Sciatic nerve (tissue), 2 donors: Measurements from ENCODE around the gene POLR2J. TPM values are rescaled to one million over a fixed set of nuclear protein-coding genes. Genes with fewer than 3 reads are reported as not detected.
"Not testable (repeated sequence)": the region's sequence is repeated elsewhere in the genome, so short reads cannot be mapped to it uniquely, and the experiment has no call there.

Source experiments
- ATAC-seq: fragments of 200-7000 bp; cut with Tn5 transposase; one replicate; pipeline ENCODE4 v1.9.1; 2020; ENCODE audit warnings: mild to moderate bottlenecking, moderate library complexity
- DNase-seq: peaks from one replicate; pipeline ENCODE4 v3.0.0-alpha.2; 2020; ENCODE audit warnings: low spot score
- intact Hi-C: fragments of 100-400 bp; cut with DNase I; formaldehyde crosslinking; loops from one replicate; pipeline ENCODE4 v1.14.2; 2022
- total RNA-seq: library from RNA; stranded (reverse); fragmentation: NEBNext Ultra II Directional; extraction: Animal tissue kit (Norgen Biotek cat#: 25700); gene quantifications from one replicate; pipeline ENCODE4 v1.2.1, GENCODE V29; 2021
- donor health status: DM: no; HTN: no; CAD: no.
- donor health status: DM: no; HTN: no; CAD: no.

The POLR2J gene
- total RNA-seq, 1 donor from 2014 or later, result 31.6 TPM

GRCh38 chr7:102498321-102498720 is 19.6 kb upstream of the POLR2J start:
- ATAC-seq, DNase-seq, intact Hi-C loops: not testable (repeated sequence)

- ATAC-seq, intact Hi-C loops, DNase-seq: not testable (repeated sequence)
These were observed 18.6 kb upstream of the POLR2J start for GRCh38 chr7:102497308-102497707.

DNA sequence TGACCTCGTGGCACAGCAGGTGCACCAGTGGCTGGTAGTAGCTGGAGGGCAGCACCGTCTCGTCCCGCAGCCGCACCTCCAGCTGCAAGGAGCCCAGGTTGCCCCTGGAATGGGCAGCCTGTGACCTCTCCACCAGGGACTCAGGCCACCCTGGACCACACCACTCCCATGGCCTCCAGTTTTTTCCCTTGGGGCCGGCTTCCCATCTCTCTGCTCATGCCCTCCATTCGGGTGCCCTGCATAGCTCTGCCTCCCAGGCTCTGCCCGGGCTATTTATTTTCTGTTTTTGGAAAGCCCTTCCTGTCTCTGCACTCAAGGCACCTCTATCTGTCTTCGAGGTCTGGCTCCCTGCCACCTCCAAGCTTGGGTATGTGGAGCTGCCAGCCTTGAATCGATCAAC is 18.1 kb upstream of the POLR2J start:
- intact Hi-C loops, DNase-seq, ATAC-seq: not testable (repeated sequence)

GRCh38 chr7:102494473-102495149 is 15.9 kb upstream of the POLR2J start:
- peak; percentile 18 for ATAC-seq
- DNase-seq, intact Hi-C loops: not testable (repeated sequence)

- DNase-seq, ATAC-seq, intact Hi-C loops: not testable (repeated sequence)
These were observed 15.3 kb upstream of the POLR2J start for GRCh38 chr7:102494026-102494425.

- DNase-seq, intact Hi-C loops: not testable (repeated sequence)
- peak; percentile 81 for ATAC-seq
These were observed 14.7 kb upstream of the POLR2J start for GRCh38 chr7:102493220-102493935.

DNA sequence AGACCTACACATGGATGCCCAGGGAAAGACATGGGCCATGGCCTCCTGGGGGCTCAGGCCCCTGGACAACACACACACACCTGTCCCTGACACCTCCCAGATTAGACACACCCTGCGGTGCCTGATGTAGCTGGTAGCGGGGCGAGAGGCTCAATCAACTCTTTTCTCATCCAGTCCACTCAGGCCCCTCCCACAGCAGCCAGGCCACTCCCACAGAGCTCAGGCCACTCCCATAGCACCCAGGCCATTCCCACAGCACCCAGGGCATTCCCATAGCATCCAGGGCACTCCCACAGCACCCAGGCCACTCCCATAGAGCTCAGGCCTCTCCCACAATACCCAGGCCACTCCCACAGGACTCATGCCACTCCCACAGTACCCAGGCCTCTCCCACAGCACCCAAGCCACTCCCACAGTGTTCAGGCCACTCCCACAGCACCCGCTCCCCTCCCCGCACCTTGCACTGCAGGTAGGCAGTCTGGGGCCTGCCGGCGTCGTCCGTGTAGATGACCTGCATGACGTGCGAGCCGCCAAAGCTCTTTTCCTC is 11.9 kb upstream of the POLR2J start:
- ATAC-seq (peak; percentile 48), DNase-seq (peak; percentile 76)
- intact Hi-C loops, result not testable (repeated sequence)

DNA sequence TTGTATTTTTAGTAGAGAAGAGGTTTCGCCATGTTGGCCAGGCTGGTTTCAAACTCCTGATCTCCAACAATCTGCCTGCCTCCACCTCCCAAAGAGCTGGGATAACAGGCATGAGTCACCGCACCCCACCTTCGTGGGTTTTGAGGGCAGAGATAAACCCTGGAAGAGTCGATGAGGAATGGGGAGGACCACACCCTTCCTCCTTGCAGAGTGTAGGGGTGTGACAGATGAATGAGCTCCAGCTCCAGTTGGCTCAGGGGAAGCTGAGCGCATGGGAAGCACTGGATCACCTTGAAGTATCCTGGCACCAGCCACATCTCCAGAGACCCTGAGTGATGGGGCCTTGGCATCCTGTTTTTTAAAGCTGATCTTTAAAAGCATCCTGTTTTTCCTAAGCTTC is 5.6 kb upstream of the POLR2J start:
- DNase-seq, intact Hi-C loops, ATAC-seq: not testable (repeated sequence)

GRCh38 chr7:102481962-102482361 is 3.2 kb upstream of the POLR2J start:
- ATAC-seq, DNase-seq, intact Hi-C loops: not testable (repeated sequence)

DNA sequence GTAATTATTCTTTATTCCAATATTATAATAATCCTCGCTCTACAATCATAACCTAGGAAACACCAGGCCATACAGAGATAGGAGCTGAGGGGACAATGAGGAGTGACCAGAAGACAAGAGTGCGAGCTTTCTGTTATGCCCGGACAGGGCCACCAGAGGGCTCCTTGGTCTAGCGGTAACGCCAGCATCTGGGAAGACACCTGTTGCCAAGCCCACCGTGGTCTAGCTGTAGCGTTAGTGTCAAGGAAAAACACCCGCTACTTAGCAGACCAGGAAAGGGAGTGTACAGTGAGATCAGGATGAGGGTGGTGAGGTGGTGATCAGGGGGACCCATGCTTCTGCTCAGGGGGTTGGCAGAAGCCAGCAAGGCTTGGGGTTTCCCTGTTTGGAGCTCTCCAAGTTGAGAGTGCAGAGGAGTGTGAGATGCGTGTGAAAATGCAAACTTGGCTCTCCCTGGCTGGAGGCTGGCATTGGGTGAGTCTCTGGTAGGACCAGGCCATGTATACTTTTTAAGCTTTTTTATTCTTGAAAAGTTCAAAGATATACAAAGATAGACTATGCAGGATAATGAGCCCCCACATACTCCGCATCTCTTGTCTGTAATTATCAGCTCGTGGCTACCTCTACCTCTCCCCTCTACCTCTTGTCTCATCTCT is 1.4 kb upstream of the POLR2J start:
- DNase-seq, result peak; percentile 60
- intact Hi-C loops, ATAC-seq: not testable (repeated sequence)

GRCh38 chr7:102479209-102479584 is 475 bp upstream of the POLR2J start:
- DNase-seq, intact Hi-C loops: not testable (repeated sequence)
- peak; percentile 39 for ATAC-seq

DNA sequence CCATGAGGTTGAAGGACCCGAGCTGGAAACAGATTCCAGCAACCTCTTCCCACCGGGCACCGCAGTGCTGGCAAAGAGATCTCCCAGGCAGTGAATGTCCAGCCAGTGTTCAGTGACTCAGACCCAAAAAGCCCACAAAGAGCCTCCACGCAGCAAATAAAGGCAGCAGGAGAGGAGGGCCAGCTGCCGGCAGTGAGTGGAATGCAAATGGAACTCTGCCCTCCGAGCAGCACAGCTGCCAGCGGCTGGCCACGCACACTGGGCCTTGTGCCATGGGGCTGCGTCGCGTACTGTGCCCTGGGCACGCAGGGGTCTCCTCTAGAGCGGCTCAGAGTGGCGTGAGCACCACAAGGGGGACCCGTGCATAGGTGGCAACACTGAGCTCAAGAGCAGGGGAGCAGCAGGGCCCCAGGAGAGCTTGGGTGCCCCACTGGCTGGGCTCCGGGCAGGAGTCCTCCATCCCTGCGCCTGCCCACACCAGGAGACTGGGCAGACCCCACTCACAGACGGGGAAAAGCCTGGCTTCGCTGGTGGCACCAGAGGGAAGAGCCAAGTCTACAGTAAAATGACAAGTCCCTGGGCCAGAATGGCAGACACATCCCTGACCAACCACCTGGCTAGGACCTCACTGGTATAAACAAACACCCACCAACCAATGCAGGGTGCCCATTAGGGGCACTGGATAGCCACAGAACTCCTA is 3.8 kb downstream of the POLR2J start:
- intact Hi-C loops, ATAC-seq: not testable (repeated sequence)
- DNase-seq, result peak; percentile 22

DNA sequence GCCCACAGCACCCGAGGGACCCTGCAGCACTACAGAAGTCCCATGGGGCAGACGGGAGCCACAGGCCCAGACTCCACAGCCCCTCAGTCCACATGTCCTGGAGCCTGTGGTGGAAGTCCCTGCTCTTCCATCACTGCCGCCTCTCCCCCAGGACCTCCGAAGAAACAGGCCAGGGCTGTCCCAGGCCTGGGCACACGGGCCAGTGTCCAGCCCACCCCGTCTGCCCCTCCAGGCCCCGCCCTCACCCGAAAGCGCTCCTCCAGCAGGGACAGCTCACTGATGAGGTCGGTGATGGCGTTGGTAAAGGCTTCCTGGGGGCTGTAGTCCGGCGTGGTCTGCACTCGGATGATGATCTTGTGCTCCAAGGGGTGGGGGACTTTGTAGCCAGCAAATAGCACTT is 4.6 kb downstream of the POLR2J start:
- DNase-seq, result peak; percentile 37
- intact Hi-C loops, ATAC-seq: not testable (repeated sequence)

DNA sequence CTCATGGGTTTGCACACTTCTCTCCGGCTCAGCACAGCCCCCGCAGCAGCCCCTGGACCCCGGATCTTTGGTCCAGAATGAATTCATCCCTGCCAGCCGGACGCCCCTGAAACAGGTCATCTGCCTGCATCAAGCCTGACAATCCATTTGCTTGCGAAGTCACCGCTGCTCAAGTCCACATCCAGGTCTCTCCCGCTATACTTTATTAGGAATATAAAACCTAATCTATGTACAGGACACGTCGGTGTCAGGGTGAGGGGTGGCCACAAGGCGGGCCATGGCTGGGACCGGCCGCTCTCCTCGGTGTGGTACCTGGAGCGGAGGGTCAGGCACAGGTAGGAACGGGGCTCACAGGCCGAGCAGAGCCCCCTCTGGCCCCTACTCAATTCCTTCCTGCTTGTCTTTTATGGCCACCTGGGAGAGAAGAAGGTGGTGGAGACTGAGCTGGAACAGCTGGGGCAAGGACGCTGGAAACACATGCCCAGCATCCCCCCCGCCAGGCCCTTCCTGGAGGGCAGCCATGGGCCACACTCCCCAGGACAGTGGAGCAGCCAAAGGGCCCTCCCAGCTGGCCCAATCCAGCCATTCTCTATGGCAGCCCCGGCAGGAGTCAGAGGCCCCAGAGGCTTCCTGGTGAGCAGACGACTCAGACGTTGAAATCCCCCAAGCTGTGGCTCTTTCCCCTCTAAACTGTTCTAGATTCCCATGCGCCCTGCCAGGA is 5.3 kb downstream of the POLR2J start:
- intact Hi-C loops, result no loop called here
- ATAC-seq, result no peak
- DNase-seq, result peak; percentile 56

DNA sequence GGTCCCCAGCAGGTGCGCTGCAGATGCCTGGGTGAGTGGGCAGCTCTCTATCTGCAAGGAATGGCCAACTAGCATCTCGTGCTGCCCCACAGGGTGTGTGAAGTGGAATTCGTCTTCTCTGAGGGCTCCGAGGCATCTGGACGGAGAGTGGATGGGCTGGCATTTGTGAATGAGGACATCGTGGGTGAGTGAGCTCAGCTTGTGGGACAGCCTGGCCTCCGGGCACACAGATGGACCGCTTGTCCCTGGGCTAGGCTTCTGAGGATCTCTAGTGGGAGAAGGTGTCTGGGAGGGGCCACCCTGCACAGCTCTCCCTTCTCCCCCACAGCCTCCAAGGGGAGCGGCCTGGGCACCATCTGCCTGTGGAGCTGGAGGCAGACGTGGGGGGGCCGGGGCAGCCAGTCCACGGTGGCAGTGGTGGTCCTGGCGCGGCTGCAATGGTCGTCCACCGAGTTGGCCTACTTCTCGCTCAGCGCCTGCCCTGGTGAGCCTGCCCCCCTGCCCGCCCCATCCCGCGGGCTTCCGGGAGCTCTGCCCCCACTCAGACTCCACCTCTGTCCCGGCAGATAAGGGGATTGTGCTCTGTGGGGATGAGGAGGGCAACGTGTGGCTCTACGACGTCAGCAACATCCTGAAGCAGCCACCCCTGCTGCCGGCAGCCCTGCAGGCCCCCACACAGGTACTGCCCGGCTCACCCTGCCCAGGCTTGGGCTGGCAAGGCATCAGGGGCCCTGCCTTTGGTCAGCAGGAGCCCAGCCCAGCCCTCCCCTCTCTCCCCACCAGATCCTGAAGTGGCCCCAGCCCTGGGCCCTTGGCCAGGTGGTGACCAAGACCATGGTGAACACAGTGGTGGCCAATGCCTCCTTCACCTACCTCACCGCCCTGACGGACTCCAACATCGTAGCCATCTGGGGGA is 6.3 kb downstream of the POLR2J start:
- DNase-seq, result peak; percentile 53
- intact Hi-C loops, result no loop called here
- ATAC-seq, result no peak

- intact Hi-C loops, result no loop called here
- ATAC-seq (no peak), DNase-seq (peak; percentile 46)
These were observed 7.0 kb downstream of the POLR2J start for GRCh38 chr7:102471791-102472125.
